Colon (tissue), 2 donors: ENCODE data around the gene MAP4K5.

Source experiments
- FAIRE-seq: peaks from 2 replicates; lab custom pipeline; 2012; peaks lifted over from hg19 to GRCh38; lab: Jason Lieb, UNC
- donor health status: control.
- donor health status: control.

MAP4K5 gene

DNA sequence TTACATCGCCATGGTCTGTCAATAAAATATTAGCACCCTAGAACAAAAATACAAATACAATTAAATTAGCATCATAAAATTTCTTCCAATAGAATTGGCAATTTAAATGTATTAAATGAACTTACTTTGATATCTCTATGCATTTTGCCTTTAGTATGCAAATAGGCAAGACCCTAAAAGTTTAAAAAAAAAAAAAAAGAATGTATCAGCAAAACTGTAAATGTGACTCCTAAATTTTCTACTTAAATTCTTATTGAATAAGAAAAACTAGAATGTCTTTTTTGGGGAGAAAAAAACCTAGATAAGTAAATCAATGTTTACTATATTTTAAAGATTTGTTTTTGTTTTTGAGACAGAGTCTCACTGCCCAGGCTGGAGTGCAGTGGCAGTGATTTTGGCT is 56.2 kb downstream of the MAP4K5 start:
- FAIRE-seq, result no peak

DNA sequence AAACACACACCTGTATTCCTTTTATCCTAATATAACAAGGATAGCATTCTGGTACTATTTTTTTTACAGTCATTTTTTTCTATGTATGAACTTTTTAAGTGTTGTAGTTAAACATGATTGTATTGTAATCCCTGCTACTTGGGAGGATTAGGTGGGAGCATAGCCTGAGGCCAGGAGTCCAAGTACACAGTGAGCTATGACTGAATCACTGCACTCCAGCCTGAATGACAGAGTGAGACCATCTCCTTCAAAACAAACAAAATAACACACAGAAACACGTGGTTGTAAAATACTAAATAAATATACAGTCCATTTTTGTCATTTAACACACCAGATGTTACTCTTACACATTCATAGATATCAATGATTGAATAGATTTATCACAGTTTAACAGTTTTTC is 56.9 kb downstream of the MAP4K5 start:
- no peak for FAIRE-seq

DNA sequence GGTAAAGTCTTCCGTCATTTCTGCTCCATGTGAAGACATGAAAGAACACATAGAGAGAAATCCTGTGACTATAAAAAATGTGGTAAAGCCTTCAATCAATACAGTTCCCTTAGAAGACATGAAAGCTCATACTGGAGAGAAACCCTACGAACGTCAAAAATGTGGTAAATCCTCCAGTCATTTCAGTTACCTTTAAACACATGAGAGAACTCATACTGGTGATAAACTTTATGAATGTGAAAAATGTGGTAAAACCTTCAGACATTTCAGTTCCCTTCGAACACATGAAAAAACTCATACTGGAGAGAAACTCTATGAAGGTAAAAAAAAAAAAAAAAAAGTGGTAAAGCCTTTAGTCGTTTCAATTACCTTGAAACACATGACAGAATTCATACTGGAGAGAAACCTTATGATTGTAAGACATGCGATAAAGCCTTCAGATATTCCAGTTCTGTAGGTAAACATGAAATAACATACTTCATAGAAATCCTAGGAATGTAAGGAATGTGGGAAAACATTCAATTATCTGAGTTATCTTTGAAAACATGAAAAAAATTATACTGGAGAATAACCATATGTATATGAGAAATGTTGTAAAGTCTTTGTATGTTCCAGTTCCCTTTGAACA is 60.4 kb downstream of the MAP4K5 start:
- no peak for FAIRE-seq

DNA sequence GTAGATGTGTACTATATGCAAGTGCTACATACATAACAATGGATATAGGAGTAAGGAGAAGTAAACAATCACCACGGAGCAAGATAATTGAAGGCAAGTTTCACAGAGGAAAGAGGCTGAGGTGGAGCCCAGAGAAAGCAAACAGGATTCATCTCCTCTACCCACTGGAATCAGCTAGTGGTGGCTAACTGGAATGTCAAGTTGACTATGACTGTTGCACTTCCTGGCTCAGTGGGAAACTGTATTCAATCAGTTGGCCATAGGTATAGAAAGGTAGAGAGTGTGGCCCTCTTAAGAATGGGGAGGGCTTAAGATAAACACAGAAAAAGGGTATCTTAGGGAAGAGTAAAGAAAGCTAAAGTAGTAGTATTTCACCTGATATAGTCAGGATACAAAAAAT is 62.4 kb downstream of the MAP4K5 start:
- FAIRE-seq, result no peak

DNA sequence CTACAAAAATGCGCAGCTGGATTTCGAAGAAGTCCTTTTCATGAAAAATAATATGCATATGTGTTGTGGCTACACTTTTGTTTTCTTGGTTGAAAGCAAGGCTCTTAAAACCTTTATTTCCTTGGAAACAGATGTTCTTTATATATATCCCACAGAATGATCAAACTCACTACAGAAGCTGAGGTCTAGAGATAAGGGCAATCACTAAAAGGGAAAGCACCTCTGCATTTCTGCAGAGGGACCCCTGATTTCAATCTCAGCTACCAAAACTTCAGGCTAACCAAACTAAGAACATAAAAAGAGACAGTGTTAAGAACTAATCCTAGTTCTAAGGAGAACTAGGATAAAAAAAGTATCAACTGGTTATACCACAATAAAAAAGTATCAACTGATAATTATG is 70.3 kb downstream of the MAP4K5 start:
- FAIRE-seq, result no peak

DNA sequence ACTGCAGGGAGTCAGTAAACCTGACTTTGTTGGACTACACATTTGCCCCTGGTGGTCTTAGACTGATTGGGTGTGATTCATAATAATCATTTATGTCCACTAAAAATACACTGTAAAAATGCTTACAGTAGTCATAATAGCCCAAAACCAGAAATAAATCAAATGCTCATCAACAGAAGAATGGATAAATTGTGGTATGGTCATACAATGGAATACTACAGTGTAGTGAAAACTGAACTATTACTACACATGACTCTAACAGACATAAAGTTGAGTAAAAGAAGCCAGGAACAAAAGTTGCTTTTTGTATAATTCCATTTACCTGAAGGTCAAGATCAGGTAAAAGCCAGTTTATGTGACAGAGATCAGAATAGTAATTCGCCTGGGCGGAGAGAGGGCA is 78.5 kb downstream of the MAP4K5 start:
- FAIRE-seq, result no peak

DNA sequence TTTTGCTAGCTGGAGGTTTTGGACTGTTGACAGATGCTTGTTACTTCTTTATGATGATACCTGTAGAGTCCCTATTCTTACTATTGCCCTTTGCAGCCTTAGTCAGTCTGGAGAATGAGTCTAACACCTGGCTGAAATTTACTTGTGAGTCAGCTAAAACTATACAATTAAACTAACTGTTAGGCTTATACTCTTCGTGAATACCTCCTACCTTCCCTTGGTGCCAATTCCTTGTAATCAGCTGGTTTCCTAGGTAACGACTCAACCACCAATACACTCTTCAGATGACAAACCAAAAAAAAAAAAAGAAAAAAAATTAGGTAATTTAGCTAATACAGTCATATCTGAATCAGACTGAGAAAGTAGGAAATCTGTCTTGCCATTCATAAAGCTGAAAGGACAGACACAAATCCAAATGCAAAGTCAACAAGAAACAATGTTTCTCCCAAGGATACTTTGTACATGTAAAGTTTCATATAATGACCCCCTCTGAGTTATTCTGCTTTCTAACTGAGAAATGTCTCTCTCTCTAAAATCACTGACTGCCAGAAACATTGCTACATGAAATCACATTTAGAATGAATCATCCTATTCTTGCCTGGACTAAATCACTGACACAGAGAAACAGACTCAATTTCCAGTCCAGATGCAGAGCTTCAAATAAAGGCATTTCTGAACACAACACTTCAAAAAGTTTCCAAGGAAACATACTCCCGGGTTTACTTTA is 79.2 kb downstream of the MAP4K5 start:
- FAIRE-seq, result no peak

DNA sequence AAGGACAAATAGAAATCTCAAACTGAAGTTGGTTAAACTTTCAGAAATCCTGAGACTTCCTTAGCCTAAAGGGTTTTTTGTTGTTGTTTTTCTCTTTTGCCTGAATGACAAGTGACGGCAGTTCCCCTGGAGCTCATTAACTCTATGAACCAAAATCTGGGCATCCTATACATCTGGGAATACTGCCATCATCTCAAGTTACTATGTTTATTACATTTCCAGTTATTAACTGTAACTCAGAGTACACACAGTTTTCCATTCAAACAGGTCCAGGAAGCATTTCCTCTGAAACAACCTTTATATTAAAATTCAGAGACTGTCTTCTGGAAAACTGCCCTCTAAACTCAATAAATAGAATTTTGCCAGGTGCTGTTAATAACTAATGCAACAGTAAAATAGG is 80.1 kb downstream of the MAP4K5 start:
- FAIRE-seq, result no peak

DNA sequence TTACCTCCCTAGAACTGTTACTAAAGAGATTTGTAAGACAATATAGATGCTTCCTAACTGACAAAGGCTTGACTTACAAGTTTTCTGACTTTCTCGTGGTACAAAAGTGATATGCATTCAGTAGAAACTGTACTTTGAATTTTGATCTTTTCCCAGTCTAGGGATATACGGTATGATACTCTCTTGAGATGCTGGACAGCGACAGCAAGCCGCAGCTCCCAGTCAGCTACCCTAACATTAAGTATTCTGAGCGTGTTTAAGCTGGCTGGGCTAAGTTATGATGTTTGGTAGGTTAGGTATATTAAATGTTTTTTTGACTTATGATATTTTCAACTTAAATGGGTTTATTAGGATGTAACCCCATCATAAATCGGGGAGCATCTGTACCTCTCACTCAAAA is 80.5 kb downstream of the MAP4K5 start:
- no peak for FAIRE-seq

DNA sequence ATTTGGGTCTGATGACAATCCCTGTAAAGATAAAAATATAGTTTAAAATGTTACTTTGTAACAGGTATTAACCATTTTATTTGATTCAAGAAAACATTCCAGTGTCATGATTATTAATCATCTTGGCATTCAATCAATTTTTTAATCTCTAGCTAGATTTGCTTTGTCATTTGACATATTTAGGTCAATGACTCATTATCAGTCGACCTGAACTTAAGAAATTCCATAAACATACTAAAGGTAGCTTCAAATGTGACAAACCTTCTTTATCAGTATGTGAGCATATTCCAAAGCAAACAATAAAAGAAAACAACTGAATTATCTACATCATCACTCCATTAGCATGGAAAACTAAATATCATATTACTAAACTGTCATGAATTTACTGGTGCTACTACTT is 84.9 kb downstream of the MAP4K5 start:
- no peak for FAIRE-seq

DNA sequence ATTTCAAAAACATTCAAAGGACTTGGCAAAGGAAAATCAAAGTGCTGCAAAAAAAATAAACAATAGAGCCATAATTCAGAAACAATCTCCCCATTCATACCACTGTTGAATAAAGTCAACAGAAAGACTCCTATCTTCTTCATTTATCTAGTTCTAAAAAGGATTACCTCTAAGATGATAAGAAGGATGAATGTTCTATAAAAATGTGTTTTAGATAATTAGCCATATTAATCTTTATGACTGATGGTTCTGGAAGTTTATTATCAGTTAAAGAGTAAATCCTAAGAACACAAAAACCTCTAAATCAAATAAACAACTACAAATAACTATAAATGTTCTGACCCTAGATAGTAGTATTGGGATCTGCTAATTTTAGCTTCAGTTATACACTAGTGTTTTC is 97.8 kb downstream of the MAP4K5 start:
- FAIRE-seq, result peak; percentile 43

DNA sequence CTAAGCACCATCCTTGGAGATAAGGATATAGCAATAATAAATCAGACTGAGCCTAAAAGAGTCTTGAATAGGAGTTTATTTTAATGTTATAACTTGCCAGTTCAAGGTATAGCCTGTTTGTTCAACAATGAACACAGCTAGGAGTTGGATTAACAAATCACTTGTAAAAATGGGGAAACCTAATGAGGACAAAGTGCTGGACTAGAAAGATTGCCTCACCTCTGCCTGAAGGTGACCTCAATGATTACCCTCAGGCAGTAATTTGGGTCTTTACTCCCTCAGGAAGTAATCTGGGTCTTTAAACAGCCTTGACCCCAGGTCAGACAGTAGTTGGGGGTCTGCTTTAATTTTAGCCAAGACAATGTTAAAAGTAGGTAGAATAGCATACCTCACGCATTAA is 100.2 kb downstream of the MAP4K5 start:
- no peak for FAIRE-seq

DNA sequence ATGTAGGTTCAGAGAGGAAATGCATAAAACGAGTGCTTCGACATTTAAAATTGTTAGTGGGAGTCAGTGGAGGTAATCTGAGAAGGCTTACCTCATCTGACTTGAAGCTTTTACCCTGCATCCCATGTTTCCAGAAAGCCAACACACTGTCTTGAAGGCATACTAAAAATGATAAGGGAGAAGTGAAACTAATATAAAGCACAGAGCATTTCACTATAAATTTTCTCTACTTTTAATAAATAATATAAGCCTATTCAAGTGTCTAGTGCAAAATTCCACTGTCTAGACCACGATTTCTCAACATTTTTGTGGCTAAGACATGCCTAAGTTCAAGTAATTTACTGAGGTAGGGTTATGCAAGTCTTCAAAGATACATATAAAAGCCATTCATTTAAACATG is 106.6 kb downstream of the MAP4K5 start:
- no peak for FAIRE-seq

DNA sequence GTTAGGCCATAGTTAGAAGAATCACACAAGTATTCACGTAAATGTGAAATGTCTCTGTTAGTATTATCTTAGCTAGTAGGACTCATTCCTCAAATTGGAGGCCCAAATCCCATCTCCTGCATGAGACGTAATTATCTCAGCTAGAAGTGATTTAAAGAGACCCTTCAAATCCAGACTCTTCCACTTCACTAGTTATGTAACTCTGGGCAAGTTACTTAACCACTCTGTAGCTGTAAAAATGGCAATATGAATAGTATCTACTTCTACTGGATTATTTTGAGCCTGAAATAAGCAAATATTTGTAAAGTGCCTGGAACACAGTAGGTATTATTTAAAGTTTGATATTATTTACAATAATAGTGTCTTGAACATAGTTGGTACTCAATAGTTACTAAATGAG is 107.3 kb downstream of the MAP4K5 start:
- no peak for FAIRE-seq

DNA sequence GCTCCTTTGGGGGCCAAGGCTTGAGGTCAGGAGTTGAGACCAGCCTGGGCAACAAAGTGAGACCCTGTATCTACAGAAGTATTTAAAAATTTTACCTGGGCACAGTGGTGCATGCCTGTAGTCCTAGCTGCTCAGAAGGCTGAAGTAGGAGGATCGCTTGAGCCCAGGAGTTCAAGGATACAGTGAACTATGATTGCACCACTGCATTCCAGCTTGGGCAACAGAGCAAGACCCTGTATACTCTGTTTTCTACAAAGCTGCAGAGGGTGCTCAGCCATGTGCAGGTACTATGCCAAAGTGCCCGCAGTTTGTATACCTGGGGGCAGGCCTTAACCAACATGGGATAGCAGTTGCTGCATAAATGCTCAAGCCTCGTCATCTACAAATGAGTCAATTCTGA is 108.8 kb downstream of the MAP4K5 start:
- FAIRE-seq, result no peak

DNA sequence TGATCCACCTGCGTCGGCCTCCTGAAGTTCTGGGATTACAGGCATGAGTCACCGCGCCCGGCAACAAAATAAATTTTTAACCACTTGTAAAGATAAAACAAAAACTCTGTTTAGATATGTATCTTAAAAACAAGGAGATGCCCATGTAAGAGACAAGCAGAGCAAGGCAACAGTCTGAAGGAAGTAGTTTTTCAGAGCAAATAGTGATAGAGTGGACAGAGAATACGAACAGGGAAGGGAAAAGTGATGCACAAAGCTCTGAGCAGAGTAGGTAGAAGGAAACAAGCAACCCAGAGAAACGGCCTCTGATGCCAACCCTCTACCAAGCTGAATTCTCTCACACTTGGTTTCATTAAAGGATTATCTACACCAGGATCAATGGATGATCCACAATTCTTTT is 110.9 kb downstream of the MAP4K5 start:
- no peak for FAIRE-seq

DNA sequence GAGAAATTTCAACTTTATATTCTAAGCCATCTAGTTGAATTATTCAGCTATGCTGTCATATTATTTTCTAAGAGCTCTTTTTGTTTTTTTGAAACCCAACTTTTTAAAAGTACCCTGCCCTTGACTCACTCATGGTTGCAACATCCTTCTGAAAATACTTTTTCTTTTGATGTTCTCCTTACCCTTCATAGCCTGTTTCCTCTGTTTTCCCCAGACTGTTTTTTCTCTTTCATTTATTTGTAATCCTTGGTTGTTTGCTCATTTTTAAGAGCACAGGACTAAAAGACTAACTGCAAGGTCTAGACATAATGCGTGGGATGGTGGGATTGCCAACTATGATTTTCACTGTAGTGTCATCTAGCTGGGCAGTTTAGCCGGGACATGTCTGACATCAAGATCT is 114.5 kb downstream of the MAP4K5 start:
- no peak for FAIRE-seq

DNA sequence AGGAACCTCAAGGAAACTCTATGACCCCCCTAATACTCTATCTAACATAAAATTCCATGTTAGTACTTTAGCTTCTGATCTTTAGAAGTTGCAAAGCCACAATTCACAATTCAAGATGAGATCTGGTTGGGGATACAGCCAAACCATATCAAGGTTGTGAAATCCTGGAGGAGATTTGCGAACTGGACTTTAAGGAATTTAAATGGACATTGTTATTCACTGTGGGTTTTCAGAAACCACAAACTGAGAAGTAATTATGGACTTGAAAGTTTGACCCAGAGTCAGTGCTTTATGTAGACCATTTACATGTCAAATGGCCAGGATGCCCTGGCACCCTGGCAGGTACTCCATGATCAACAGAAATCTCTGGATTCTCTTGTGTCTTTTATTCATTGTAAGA is 121.4 kb downstream of the MAP4K5 start:
- FAIRE-seq, result no peak

DNA sequence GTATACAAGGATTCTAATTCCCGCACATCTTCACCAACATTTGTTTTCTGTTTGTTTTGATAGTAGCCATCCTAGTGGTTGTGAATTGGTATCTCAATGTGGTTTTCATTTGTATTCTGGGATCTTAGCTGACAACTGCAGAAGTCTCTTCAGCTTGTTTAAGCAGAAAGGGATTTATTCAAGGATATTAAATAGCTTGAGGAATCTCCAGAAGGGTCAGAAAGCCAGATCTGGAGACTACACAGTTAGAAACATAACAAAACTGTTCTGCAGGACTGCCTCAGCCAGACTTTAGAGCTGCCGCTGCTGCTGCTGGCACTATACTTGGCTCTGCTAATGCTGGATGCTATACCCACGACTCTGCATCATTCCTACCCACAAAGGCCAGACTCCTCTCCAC is 122.3 kb downstream of the MAP4K5 start:
- FAIRE-seq, result no peak

DNA sequence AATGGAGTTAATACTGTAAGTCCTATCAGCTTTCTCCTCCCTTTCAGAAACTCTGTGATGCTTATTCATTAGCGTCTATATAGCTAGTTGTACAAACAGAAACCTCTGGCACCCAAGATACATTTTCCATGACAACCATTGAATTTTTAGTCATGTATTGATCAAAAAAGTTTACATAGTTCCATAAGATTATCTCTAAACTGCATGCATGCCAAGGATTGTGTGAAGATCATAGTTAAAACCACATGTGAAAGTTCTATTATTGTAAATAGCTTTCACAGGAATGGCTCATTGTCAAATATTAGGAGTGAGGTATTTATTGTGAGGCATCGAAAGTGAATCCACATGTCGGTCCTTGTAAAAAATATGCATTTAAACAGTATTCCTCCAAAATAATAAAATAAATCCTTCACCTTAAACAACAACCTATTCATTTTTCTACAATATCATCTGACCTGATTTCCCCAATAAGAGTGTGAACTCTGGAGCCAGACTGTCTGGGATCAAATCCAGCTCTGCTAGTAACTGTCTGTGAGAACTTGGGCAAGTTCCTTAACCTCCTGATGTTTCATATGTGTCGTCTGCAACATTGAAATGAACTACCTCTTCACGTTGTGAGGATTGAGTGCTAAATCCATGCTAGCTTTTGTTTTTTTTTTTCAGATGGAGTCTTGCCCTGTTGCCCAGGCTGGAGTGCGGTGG is 125.1 kb downstream of the MAP4K5 start:
- FAIRE-seq, result no peak

DNA sequence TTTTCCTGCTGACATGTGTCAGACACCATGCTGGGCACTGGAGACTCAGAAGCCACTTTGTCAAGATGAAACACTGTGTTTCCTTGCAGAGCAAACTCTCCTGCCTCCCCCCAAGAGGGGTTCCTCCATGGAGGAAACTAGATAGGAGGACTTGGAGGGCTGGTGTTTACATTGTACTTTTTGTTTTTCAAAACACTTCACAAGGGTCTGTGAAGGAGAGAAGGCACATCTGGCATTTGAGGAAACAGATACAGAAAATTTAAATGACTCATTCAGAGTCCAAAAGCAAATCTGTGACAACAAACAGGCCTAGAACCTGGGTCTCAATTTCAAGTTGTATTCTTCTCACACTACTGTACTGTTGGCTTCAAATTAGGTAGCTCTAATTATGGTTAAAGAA is 128.9 kb downstream of the MAP4K5 start:
- FAIRE-seq, result no peak

DNA sequence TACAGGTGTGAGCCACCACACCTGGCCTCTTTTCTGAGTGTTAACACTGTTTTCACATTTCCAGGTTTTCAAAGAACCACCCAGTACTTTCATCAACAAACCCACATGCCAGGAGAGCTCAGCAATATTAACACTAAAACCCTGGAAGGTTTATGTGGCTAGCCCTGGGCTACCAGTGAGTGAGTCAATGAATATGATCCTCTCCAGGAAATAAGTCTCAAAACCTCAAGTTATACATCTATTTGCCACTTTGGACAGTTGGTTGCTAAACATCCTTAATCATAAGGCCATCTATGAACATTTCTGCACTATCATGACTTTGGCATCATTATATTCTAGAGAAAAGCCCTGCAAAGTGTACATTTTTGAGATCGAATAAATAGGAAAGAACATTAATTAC is 129.4 kb downstream of the MAP4K5 start:
- FAIRE-seq, result no peak

DNA sequence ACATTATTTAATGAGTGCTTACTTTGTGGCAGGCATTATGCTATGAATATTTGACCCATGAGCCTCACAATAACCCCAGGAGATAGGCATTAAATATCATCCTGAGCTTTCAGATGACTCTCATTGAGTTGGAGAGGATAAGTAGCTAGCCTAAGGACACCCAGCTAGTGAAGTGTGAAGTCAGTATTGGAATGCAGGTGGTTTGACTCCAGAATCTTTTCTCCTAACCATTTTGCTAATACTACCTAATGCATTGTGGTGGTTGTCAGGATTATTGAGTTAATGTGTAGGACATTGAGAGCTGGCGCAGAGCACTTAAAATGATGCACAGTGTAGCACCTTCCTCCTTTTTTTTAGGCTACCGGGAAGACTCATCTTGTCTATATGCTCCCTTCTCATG is 131.9 kb downstream of the MAP4K5 start:
- no peak for FAIRE-seq
